Thyroid gland (tissue), 4 donors: Measurements from ENCODE around the gene SETD1B.

Experiments
- POLR2A ChIP-seq, 2 donors: fragments of 450-650 bp; IDR thresholded peaks; one replicate each; pipeline ENCODE4 v1.6.1; 2017; ENCODE audit warnings: antibody characterized with exemption in 2 of 2, mild to moderate bottlenecking in 2 of 2, moderate library complexity in 1 of 2
- TF ChIP-seq, protein P1 (sequence below), 6 experiments: fragments of 200-600 bp in 3 of 6; fragments of 450-650 bp in 3 of 6; sonication (generic) in 3 of 6; IDR thresholded peaks; one replicate each; pipeline ENCODE4 v1.5.1; 2016 to 2019; ENCODE audit warnings: antibody characterized with exemption in 6 of 6, mild to moderate bottlenecking in 2 of 6, inconsistent platforms in 1 of 6, moderate library complexity in 1 of 6

GRCh38 chr12:121773011-121773777 is 30.6 kb upstream of the SETD1B start:
- TF ChIP-seq, protein P1, sequence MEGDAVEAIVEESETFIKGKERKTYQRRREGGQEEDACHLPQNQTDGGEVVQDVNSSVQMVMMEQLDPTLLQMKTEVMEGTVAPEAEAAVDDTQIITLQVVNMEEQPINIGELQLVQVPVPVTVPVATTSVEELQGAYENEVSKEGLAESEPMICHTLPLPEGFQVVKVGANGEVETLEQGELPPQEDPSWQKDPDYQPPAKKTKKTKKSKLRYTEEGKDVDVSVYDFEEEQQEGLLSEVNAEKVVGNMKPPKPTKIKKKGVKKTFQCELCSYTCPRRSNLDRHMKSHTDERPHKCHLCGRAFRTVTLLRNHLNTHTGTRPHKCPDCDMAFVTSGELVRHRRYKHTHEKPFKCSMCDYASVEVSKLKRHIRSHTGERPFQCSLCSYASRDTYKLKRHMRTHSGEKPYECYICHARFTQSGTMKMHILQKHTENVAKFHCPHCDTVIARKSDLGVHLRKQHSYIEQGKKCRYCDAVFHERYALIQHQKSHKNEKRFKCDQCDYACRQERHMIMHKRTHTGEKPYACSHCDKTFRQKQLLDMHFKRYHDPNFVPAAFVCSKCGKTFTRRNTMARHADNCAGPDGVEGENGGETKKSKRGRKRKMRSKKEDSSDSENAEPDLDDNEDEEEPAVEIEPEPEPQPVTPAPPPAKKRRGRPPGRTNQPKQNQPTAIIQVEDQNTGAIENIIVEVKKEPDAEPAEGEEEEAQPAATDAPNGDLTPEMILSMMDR (IDR thresholded peaks at IDR 0.05) = peak; percentile 64 to 97 (median 85)
- TF ChIP-seq POLR2A (IDR thresholded peaks at IDR 0.05) = peak in 1 of 2 donors; percentile 28
